HEK293 (cell line): ENCODE measurements around the gene PTPRJ.

Experiments used
- CTCF ChIA-PET: fragments of 350-600 bp; formaldehyde crosslinking; extraction: SDS; loops from one replicate; lab custom pipeline; 2021; ENCODE audit warnings: antibody characterized with exemption; lab: Yijun Ruan, JAX
- POLR2A ChIA-PET: fragments of 300-600 bp; formaldehyde crosslinking; extraction: SDS; loops from one replicate; lab custom pipeline; 2020; ENCODE audit warnings: antibody characterized with exemption, inconsistent platforms; lab: Yijun Ruan, JAX
- H3K27ac ChIP-seq: fragments of 200-500 bp; sonication (Bioruptor generic); 2 replicates; pipeline ENCODE4 v1.5.1; 2014; ENCODE audit warnings: low read depth, low read length, control low read depth, inconsistent platforms; ENCODE audit errors: extremely low read depth
- H3K36me3 ChIP-seq, 2 experiments: fragments of 200-500 bp in 1 of 2; sonication (Bioruptor generic) in 1 of 2; 1 replicate in 1 of 2; 2 replicates in 1 of 2; pipeline ENCODE4 v1.5.1; 2014 to 2017; ENCODE audit warnings: inconsistent platforms in 2 of 2, low read length in 2 of 2; ENCODE audit not compliant: control insufficient read depth in 2 of 2, insufficient read depth in 1 of 2
- H3K4me1 ChIP-seq: fragments of 200-500 bp; sonication (Bioruptor generic); 2 replicates; pipeline ENCODE4 v1.5.1; 2014; ENCODE audit warnings: mild to moderate bottlenecking, low read length, inconsistent platforms; ENCODE audit not compliant: control insufficient read depth, insufficient read depth
- H3K4me3 ChIP-seq: 2 replicates; pipeline ENCODE4 v1.5.1; 2011; ENCODE audit warnings: low read depth, mild to moderate bottlenecking, control low read depth, low read length, moderate library complexity
- H3K9me3 ChIP-seq: fragments of 200-500 bp; sonication (Bioruptor generic); 2 replicates; pipeline ENCODE4 v1.5.1; 2014; ENCODE audit warnings: low read depth, low read length, inconsistent platforms; ENCODE audit not compliant: control insufficient read depth, insufficient read depth
- BCL11B ChIP-seq: fragments of 450-650 bp; formaldehyde crosslinking; IDR thresholded peaks from 2 replicates; pipeline ENCODE4 v1.5.1; 2016; ENCODE audit warnings: low read depth, missing biosample characterization, missing genetic modification characterization
- KLF8 ChIP-seq: fragments of 450-650 bp; formaldehyde crosslinking; IDR thresholded peaks from 2 replicates; pipeline ENCODE4 v1.5.1; 2016; ENCODE audit warnings: missing biosample characterization, missing genetic modification characterization
- PRDM1 ChIP-seq: fragments of 450-650 bp; formaldehyde crosslinking; IDR thresholded peaks from 2 replicates; pipeline ENCODE4; 2016; ENCODE audit warnings: missing biosample characterization, missing genetic modification characterization
- SP7 ChIP-seq: fragments of 450-650 bp; formaldehyde crosslinking; IDR thresholded peaks from 2 replicates; pipeline ENCODE4 v1.5.1; 2016; ENCODE audit warnings: missing biosample characterization, missing genetic modification characterization
- TCF7L2 ChIP-seq: IDR thresholded peaks from 2 replicates; pipeline ENCODE4 v1.6.1; 2011; ENCODE audit warnings: low read depth, mild to moderate bottlenecking, inconsistent platforms, low read length, moderate library complexity, borderline replicate concordance
- ZBTB11 ChIP-seq: fragments of 450-650 bp; formaldehyde crosslinking; conservative IDR thresholded peaks from 2 replicates; pipeline ENCODE4 v1.5.1; 2016; ENCODE audit warnings: low read depth, missing biosample characterization, missing genetic modification characterization
- ZNF175 ChIP-seq: fragments of 450-650 bp; formaldehyde crosslinking; IDR thresholded peaks from 2 replicates; pipeline ENCODE4 v1.5.1; 2016; ENCODE audit warnings: missing biosample characterization, missing genetic modification characterization
- ZNF354C ChIP-seq: fragments of 450-650 bp; formaldehyde crosslinking; IDR thresholded peaks from 2 replicates; pipeline ENCODE4 v1.5.1; 2016; ENCODE audit warnings: missing biosample characterization, missing genetic modification characterization, low read depth, borderline replicate concordance
- ZNF394 ChIP-seq: fragments of 450-650 bp; formaldehyde crosslinking; IDR thresholded peaks from 2 replicates; pipeline ENCODE4 v1.5.1; 2016; ENCODE audit warnings: missing biosample characterization, missing genetic modification characterization, mild to moderate bottlenecking, moderate library complexity, borderline replicate concordance
- ZNF510 ChIP-seq: fragments of 450-650 bp; formaldehyde crosslinking; IDR thresholded peaks from 2 replicates; pipeline ENCODE4 v1.5.1; 2018; ENCODE audit warnings: mild to moderate bottlenecking, missing genetic modification characterization, missing biosample characterization; ENCODE audit not compliant: insufficient replicate concordance
- ZNF529 ChIP-seq: fragments of 450-650 bp; formaldehyde crosslinking; IDR thresholded peaks from 2 replicates; pipeline ENCODE4 v1.5.1; 2017; ENCODE audit warnings: missing genetic modification characterization, missing biosample characterization; ENCODE audit not compliant: insufficient replicate concordance
- ZNF596 ChIP-seq: fragments of 450-650 bp; IDR thresholded peaks from 2 replicates; pipeline ENCODE4 v1.5.0; 2018; ENCODE audit warnings: missing biosample characterization, mild to moderate bottlenecking, missing genetic modification characterization, moderate library complexity
- ZNF623 ChIP-seq: fragments of 450-650 bp; formaldehyde crosslinking; IDR thresholded peaks from 2 replicates; pipeline ENCODE4 v1.5.1; 2016; ENCODE audit warnings: missing biosample characterization, missing genetic modification characterization
- ZNF629 ChIP-seq: fragments of 450-650 bp; formaldehyde crosslinking; IDR thresholded peaks from 2 replicates; pipeline ENCODE4 v1.5.1; 2017; ENCODE audit warnings: missing biosample characterization, missing genetic modification characterization
- ZNF654 ChIP-seq: fragments of 450-650 bp; formaldehyde crosslinking; IDR thresholded peaks from 2 replicates; pipeline ENCODE4 v1.5.1; 2016; ENCODE audit warnings: low read depth, missing biosample characterization, missing genetic modification characterization
- ZNF670 ChIP-seq: fragments of 450-650 bp; formaldehyde crosslinking; IDR thresholded peaks from 2 replicates; pipeline ENCODE4 v1.5.1; 2016; ENCODE audit warnings: missing biosample characterization, missing genetic modification characterization, low read depth
- ZNF76 ChIP-seq: fragments of 450-650 bp; formaldehyde crosslinking; IDR thresholded peaks from 2 replicates; pipeline ENCODE4; 2016; ENCODE audit warnings: low read depth, missing biosample characterization, missing genetic modification characterization, borderline replicate concordance
- ZNF776 ChIP-seq: fragments of 450-650 bp; formaldehyde crosslinking; IDR thresholded peaks from 2 replicates; pipeline ENCODE4 v1.5.0; 2017; ENCODE audit warnings: missing biosample characterization, missing genetic modification characterization, borderline replicate concordance
- ZNF837 ChIP-seq: fragments of 450-650 bp; formaldehyde crosslinking; IDR thresholded peaks from 2 replicates; pipeline ENCODE4 v1.5.1; 2016; ENCODE audit warnings: missing biosample characterization, missing genetic modification characterization
- ZNF843 ChIP-seq: fragments of 450-650 bp; formaldehyde crosslinking; IDR thresholded peaks from 2 replicates; pipeline ENCODE4 v1.5.1; 2016; ENCODE audit warnings: missing biosample characterization, missing genetic modification characterization
- TF ChIP-seq, protein P1 (sequence below): fragments of 450-650 bp; formaldehyde crosslinking; IDR thresholded peaks from 2 replicates; pipeline ENCODE4 v1.5.1; 2016; ENCODE audit warnings: missing biosample characterization, missing genetic modification characterization
- TF ChIP-seq, protein P2 (sequence below): fragments of 450-650 bp; formaldehyde crosslinking; IDR thresholded peaks from 2 replicates; pipeline ENCODE4 v1.5.1; 2017; ENCODE audit warnings: missing biosample characterization, missing genetic modification characterization
- TF ChIP-seq, protein P3 (sequence below): fragments of 450-650 bp; IDR thresholded peaks from 2 replicates; pipeline ENCODE4 v1.5.1; 2018; ENCODE audit warnings: missing biosample characterization, mild to moderate bottlenecking, missing genetic modification characterization

Gene PTPRJ

DNA sequence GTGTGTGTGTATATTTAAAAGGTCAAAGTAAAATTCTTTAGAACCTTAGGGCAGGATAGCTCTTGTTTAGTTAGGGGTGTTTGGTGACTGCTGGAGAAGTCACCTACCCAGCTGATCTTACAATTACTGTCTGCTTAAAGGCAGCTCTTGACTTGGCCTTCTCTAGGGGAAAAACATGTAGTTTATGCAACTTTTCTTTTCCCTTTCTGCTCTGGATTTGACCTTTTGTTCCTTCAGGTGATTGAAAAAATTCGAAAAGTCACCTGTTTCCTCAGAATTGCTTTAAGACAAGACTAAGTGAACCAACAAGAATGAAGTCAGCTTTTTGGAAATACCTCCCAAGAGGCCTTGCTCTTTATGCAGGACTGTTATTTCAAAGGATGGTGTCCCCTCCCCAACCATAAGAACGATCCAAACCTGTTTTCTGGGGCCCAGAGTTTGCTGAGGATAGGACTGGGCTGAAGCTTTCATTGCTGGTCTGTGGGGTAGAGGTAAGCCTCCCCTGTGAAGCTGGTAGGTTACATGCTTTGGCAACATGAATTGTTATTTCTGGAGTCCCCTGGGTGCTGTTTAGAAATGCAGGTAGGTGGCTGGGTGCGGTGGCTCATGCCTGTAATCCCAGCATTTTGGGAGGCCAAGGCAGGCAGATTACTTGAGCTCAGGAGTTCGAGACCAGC is 111.2 kb downstream of the PTPRJ start:
- ChIA-PET POLR2A (no interaction called here), CTCF (interaction anchor here (0.5 to 1.4 kb wide), 4 partner anchors 19 to 575 kb away, joined by 3 to 6 read pairs (median 4); no protein-coding TSS in a partner anchor)
- peaks cover 17% of the 10 kb centered on the region for H3K4me1 ChIP-seq
- no peak overlapping the region for H3K27ac ChIP-seq
- H3K9me3 ChIP-seq: no peaks in the 10 kb centered on the region
- H3K36me3 ChIP-seq: no peaks in the 10 kb centered on the region
- H3K4me3 ChIP-seq: no peak overlapping the region
- TF ChIP-seq, protein P1, sequence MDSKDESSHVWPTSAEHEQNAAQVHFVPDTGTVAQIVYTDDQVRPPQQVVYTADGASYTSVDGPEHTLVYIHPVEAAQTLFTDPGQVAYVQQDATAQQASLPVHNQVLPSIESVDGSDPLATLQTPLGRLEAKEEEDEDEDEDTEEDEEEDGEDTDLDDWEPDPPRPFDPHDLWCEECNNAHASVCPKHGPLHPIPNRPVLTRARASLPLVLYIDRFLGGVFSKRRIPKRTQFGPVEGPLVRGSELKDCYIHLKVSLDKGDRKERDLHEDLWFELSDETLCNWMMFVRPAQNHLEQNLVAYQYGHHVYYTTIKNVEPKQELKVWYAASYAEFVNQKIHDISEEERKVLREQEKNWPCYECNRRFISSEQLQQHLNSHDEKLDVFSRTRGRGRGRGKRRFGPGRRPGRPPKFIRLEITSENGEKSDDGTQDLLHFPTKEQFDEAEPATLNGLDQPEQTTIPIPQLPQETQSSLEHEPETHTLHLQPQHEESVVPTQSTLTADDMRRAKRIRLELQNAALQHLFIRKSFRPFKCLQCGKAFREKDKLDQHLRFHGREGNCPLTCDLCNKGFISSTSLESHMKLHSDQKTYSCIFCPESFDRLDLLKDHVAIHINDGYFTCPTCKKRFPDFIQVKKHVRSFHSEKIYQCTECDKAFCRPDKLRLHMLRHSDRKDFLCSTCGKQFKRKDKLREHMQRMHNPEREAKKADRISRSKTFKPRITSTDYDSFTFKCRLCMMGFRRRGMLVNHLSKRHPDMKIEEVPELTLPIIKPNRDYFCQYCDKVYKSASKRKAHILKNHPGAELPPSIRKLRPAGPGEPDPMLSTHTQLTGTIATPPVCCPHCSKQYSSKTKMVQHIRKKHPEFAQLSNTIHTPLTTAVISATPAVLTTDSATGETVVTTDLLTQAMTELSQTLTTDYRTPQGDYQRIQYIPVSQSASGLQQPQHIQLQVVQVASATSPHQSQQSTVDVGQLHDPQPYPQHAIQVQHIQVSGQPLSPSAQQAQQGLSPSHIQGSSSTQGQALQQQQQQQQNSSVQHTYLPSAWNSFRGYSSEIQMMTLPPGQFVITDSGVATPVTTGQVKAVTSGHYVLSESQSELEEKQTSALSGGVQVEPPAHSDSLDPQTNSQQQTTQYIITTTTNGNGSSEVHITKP (tag by site-specific recombination): peak; percentile 24; the same call in 1 of the 2 replicates
- no peak for TF ChIP-seq SP7 (tag by site-specific recombination)

GRCh38 chr11:48093323-48093722 is 113.0 kb downstream of the PTPRJ start:
- CTCF ChIA-PET: interaction anchor here (1.3 kb wide), 1 partner anchor 17 kb away, joined by 5 read pairs; no protein-coding TSS in a partner anchor
- Histone ChIP-seq H3K4me1 (peaks cover 19% of the 10 kb centered on the region), H3K36me3 (no peaks in the 10 kb centered on the region), H3K27ac (no peak overlapping the region), H3K9me3 (no peaks in the 10 kb centered on the region), H3K4me3 (no peak overlapping the region)
- POLR2A ChIA-PET: interaction anchor here (0.5 kb wide), 1 partner anchor 897 kb away, joined by 4 read pairs; no protein-coding TSS in a partner anchor
- TF ChIP-seq ZNF670 (no peak), ZNF623 (tag by site-specific recombination) (no peak), ZNF76 (tag by site-specific recombination) (no peak), ZNF354C (no peak), ZNF837 (tag by site-specific recombination) (no peak), ZNF776 (tag by site-specific recombination) (no peak), TCF7L2 (no peak), PRDM1 (no peak; the same call in 1 of the 2 replicates), ZNF529 (tag by site-specific recombination) (no peak), BCL11B (tag by site-specific recombination) (peak; percentile 64; the same call in 1 of the 2 replicates), KLF8 (tag by site-specific recombination) (0 out of 2 replicates have a peak, but pooled peaks have one; percentile 23), ZNF629 (tag by site-specific recombination) (peak; percentile 79), ZNF175 (tag by site-specific recombination) (no peak), ZNF596 (no peak), ZNF394 (no peak), ZNF510 (tag by site-specific recombination) (no peak), ZBTB11 (tag by site-specific recombination) (no peak), ZNF654 (no peak; the same call in 1 of the 2 replicates), ZNF843 (tag by site-specific recombination) (peak; percentile 17; the same call in 1 of the 2 replicates)
- TF ChIP-seq, protein P2, sequence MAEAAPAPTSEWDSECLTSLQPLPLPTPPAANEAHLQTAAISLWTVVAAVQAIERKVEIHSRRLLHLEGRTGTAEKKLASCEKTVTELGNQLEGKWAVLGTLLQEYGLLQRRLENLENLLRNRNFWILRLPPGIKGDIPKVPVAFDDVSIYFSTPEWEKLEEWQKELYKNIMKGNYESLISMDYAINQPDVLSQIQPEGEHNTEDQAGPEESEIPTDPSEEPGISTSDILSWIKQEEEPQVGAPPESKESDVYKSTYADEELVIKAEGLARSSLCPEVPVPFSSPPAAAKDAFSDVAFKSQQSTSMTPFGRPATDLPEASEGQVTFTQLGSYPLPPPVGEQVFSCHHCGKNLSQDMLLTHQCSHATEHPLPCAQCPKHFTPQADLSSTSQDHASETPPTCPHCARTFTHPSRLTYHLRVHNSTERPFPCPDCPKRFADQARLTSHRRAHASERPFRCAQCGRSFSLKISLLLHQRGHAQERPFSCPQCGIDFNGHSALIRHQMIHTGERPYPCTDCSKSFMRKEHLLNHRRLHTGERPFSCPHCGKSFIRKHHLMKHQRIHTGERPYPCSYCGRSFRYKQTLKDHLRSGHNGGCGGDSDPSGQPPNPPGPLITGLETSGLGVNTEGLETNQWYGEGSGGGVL: no peak
- TF ChIP-seq, protein P3, sequence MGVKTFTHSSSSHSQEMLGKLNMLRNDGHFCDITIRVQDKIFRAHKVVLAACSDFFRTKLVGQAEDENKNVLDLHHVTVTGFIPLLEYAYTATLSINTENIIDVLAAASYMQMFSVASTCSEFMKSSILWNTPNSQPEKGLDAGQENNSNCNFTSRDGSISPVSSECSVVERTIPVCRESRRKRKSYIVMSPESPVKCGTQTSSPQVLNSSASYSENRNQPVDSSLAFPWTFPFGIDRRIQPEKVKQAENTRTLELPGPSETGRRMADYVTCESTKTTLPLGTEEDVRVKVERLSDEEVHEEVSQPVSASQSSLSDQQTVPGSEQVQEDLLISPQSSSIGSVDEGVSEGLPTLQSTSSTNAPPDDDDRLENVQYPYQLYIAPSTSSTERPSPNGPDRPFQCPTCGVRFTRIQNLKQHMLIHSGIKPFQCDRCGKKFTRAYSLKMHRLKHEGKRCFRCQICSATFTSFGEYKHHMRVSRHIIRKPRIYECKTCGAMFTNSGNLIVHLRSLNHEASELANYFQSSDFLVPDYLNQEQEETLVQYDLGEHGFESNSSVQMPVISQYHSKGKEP (tag by site-specific recombination): peak; percentile 84
